GM21737 (cell line): Measurements from ENCODE around the gene EFCAB13.
"Not testable (repeated sequence)": the region's sequence is repeated elsewhere in the genome, so short reads cannot be mapped to it uniquely, and the experiment has no call there.

ENCODE experiments used
- ATAC-seq: cut with Tn5 transposase; IDR thresholded peaks from one replicate; pipeline ENCODE4 v1.9.1; 2021; ENCODE audit warnings: mild to moderate bottlenecking, moderate library complexity; ENCODE audit not compliant: unreplicated experiment

The EFCAB13 gene

DNA sequence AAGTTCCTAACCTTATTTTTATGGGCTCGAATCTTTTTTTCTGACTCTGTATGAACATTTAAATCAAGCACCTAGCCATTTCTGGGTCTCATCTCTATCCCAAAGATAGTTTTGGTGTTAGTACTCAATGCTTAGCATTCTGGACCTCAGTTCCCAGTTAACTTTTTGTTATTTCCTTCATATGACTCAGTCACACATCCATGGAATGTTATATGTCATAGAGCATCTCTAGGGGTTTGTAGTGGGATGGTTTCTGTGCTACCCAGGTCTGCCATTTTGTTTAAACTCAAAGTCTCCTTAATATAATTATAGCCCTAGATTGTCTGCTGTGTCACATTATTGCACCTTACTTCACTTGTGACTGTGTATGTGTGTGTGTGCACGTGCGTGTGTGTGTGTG lies 90.1 kb downstream of the EFCAB13 start:
- no peak for ATAC-seq

DNA sequence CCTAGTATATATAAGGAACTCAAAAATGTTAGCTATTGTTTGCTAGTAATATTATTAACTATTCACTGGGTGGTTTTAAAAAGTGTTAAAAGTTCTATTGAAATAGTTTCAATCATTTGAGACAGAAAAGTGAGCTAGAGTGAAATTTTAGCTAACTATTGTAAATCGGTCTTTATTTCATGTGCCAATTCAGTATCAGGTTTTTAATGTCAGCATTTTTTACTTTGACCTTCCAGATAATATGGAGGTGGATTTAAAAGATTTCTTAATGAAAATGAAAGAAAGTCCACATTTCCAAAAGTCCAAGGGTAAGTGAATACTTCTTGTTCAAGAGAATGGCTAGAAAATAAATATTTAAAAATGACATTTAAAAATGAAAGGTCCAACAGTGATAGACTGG lies 90.9 kb downstream of the EFCAB13 start:
- no peak for ATAC-seq

DNA sequence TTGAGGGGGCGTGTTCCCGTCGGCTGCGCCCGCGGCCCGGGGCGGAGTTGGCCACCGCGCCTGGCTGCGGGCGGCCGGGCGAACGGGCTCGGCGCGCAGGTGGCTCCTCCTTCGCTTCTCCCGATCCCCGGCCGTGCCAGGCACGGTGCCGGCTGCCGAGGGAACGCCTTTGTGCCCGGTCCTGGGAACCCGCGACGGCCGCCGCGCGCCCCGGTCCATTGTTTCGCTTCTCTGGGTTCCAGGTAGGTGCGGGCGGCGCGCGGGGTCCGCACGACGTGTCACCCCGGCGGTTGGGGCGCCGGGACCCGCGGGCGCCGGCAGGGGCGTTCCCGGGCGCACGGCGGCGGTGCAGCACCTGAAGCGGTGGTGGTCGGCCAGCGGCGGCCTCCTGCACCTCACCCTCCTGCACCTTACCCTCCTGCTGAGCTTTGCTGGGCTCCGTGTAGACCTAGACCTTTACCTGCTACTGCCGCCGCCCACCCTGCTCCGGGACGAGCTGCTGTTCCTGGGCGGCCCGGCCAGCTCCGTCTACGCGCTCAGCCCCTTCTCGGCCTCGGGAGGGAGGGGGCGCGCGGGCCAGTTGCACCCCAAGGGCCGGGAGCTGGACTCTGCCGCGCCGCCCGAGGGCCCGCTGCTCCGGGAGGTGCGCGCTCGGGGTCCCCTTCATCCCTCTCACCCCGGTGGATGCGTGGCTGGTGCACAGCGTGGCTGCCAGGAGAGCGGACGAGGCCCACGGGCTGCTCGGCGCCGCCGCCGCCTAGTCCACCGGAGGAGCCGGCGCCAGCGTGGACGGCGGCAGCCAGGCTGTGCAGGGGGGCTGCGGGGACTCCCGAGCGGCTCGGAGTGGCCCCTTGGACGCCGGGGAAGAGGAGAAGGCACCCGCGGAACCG lies 99.9 kb downstream of the EFCAB13 start:
- ATAC-seq = no peak

DNA sequence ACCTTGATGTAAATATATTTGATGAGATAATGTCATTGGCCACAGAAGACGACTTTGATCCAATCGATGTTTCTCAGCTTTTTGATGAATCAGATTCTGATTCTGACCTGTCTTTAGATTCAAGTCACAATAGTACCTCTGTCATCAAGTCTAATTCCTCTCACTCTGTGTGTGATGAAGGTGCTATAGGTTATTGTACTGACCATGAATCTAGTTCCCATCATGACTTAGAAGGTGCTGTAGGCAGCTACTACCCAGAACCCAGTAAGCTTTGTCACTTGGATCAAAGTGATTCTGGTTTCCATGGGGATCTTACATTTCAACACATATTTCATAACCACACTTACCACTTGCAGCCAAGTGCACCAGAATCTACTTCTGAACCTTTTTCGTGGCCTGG lies 101.5 kb downstream of the EFCAB13 start:
- ATAC-seq = not testable (repeated sequence)

DNA sequence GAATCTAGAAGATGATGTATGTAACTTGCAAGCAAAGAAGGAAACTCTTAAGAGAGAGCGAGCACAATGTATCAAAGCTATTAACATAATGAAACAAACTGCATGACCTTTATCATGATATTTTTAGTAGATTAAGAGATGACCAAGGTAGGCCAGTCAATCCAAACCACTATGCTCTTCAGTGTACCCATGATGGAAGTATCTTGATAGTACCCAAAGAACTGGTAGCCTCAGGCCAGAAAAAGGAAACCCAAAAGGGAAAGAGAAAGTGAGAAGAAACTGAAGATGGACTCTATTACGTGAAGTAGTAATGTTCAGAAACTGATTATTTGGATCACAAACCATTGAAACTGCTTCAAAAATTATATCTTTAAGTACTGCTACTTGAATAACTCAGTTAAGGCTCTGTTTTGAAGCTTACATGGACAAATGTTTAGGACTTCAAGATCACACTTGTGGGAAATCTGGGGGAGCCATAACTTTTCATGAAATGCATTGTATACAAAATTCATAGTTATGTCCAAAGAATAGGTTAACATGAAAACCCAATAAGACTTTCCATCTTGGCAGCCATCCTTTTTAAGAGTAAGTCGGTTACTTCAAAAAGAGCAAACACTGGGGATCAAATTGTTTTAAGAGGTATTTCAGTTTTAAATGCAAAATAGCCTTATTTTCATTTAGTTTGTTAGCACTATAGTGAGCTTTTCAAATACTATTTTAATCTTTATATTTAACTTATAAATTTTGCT lies 102.3 kb downstream of the EFCAB13 start:
- ATAC-seq = not testable (repeated sequence)

DNA sequence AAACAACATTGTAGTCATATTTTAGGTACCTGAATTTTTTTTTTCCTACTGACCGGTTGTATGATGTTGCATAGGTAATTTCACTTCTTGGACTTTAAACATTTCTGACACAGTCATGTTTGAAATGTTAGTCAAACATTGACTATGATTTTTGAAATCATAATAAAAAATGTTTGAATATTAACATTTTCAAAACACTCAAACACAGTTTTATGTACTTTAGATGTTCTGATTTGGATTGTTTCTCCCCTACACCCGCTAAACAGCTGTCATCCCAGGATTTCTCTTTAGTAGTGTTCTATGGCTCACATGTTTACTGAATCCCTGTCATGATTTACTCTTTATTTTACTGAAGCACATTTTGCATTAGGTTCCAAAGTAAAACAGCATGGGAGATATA lies 104.2 kb downstream of the EFCAB13 start:
- no peak for ATAC-seq

DNA sequence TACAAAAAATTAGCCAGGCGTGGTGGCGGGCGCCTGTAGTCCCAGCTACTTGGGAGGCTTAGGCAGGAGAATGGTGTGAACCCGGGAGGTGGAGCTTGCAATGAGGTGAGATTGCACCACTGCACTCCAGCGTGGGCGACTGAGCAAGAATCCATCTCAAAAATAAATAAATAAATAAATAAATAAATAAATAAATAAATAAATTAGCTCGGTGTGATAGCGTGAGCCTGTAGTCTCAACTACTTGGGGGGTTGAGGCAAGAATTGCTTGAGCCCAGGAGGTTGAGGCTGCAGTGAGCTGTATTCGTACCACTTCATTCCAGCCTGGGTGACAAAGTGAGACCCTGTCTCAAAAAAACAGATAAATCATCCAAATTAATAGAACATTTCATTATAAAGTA lies 108.5 kb downstream of the EFCAB13 start:
- not testable (repeated sequence) for ATAC-seq

DNA sequence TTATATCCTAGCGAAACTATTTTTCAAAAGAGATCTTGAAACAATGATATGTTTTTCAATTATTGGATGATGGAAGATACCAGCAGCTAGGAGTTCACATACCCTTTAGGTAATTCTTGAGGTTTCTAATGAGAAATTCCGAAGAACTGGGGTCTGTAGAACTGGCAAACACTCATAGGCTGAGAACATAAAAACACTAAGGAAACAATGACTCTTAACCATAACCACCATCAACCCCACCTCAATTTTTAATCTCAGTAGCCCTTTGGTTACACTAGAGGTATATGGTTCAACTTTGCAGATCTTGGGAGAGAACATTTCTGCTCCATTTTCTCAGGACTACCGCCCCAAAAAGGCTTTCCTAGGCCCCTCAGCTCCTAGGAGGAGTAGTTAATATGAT lies 141.4 kb downstream of the EFCAB13 start:
- ATAC-seq = no peak

DNA sequence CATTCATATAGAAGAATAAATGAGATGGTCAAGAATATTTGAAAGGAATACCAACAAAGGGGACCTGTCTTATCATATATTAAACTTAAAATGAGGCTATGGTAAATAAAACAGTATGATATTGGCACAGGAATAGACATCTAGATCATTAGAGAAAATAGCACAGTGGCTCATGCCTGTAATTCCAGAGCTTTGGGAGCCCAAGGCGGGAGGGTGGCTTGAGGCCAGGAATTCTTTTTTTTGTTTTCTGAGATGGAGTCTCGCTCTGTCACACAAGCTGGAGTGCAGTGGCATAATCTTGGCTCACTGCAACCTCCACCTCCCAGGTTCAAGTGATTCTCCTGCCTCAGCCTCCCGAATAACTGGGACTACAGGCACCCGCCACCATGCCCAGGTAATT lies 143.2 kb downstream of the EFCAB13 start:
- ATAC-seq = not testable (repeated sequence)

DNA sequence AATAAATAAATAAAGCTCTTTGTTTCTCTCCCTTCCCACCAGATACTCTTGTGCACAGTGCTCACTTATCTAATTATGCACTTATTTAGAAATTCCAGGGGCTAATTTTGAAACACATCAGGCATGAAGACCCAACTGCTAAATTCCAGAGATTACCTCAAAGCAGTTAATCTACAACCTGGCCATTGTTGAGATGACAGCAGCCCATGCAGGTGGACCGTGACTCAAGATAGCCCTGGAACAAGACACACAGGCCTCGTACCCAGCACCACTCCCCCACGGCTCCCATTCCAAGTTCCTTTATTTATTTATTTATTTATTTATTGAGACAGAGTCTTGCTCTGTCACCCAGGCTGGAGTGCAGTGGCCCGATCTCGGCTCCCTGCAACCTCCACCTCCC lies 147.1 kb downstream of the EFCAB13 start:
- ATAC-seq = no peak

DNA sequence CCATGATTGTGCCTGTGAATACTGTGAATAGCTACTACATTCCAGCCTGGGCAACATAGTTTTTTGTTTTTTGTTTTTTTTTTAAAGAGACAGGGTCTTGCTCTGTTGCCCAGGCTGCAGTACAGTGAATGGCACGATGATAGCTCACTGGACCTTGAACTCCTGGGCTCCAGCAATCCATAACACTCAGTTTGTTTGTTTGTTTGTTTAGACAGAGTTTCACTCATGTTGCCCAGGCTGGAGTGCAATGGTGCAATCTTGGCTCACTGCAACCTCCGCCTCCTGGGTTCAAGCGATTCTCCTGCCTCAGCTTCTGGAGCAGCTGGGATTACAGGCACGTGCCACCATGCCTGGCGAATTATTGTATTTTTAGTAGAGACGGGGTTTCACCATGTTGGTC lies 148.3 kb downstream of the EFCAB13 start:
- ATAC-seq = not testable (repeated sequence)
